ENCODE results near the gene TPH2.

TPH2 gene

DNA sequence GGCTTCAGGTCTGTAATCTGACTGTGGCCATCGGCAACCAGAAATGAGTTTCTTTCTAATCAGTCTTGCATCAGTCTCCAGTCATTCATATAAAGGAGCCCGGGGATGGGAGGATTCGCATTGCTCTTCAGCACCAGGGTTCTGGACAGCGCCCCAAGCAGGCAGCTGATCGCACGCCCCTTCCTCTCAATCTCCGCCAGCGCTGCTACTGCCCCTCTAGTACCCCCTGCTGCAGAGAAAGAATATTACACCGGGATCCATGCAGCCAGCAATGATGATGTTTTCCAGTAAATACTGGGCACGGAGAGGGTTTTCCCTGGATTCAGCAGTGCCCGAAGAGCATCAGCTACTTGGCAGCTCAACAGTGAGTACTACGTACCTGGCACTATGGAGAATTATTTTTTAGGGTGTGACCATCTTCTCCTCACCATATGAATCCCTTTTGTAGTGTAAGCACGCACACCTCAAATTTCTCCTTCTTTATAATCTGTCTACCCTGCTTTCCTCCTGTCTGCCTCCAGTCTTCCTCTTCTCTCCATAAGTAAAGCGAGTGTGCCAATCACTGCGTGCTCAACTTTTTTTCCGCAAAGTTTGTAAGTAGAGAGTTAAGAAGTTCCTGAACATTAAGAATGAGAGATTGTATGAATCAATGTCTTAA, at the start of gene TPH2:
TSS of gene TPH2 (plus strand) at position 118 of the 658 bp plus-strand sequence. CDS start at position 260, 142 bp downstream.
- DNase-seq: peak; percentile 43

DNA sequence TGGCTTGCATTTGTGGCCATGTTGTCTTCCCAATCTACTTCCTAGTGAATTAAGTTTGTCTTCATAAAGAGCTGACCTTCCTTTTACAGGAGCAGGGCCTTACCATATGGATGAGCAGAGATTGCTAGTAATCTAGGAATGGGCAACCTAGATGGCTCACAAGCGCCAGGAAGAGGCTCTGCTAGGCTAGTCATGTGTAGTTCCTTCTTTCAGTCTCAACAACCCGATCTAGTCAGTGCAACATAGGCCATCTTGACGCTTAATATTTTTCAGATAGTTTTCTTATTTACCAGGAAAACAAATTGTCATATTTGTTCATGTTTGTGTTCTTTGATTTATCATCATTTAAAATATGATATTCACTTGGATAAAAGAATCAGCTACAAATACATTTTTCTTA, 48.2 kb upstream of the TPH2 start:
- no peak for DNase-seq

DNA sequence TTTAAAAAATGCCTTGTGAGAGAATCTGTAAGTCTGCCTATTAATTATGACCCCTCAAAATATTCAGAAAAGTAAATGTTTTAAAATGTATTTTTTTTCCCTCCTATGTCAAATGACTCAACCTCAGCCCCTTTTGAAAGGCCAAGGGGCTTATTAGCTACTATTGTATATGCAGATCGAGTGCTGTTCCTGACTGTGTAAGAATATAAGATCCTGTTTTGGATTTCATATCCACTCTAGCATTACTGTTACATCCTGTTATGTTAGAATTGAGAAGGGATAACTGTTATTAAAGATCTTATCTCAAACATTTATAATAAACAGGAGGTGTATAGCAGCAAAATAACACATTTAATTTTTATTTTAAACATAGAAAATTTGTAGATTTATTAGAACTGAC, 46.6 kb upstream of the TPH2 start:
- no peak for DNase-seq

DNA sequence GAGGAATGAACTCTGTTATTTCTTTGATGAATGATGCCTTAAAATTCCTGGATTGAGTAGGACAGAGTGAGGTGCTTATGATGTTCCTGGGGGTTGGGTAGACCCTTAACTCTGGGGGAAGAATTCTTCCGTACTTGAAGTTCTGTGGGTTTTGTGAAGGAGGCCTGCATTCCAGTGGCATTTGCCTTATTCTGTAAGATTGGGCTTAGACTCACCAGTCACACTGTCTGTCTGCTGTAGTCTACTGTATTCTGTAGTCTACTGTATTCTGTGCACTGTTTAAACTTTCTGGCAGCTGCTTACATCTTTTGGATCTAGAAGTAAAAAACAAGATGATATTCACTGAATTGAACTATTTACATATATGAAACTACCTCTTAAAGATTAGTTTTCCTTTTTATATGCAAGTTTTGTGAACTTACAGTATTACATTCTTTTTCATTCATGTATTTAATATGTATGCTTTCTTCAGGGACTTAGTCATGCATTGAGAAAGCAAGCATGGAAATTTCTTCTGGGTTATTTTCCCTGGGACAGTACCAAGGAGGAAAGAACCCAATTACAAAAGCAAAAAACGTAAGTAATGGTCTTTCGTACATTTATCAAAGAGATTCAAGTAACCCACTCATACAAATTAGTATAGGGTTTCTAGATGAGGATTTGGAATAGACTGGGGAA, 42.3 kb upstream of the TPH2 start:
- DNase-seq: no peak

DNA sequence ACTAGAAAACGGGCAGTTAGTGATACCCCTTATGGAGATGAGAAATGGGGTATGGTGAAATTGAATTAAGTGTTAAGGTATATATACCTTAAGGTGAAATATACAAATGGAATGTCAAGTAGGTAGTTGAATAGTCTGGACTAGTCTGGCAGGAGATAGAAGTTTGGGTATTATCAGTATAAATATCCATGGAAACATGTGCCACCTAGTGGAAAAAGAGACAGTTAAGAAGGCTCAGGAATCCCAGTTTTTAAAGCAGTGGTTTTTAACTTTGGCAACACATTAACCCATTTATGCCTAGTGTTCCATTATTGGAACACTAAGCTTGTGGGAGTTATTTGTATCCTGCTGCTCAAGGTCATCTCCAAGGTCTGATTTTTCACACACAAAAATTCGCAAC, 38.6 kb upstream of the TPH2 start:
- no peak for DNase-seq

DNA sequence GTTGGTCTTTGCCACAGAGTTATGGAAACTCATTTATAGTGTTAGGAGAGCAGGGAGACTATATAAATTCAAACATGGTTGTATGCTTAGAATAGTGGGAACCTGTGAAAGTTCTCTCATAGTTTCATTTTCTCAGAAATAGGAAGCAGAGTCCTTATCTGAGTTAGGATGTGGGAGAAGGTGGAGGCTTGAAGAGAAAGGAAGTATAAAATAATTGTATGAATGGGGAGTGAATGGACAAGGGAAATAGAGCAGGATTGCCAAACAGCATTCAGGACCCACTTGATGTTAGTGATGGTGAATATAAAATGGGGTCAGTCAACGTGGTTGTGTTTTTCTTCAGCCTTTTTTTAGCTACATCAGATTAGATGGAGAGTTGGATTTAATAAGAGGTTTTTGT, 34.0 kb upstream of the TPH2 start:
- no peak for DNase-seq

DNA sequence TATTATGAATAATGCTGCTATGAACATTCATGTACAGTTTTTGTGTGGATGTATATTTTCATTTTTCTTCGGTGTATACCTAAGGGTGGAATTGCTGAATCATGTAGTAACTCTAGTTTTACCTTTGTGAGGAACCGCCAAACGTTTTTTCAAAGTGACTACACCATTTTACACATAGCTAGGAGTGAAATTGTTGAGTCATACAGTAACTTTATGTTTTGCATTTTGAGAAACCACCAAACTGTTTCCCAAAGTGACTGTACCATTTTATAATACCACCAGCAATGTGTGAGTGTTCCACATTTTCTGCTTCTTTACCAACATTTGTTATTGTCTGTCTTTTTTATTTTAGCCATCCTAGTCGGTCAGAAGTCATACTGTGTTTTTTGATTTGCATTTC, 3.1 kb upstream of the TPH2 start:
- no peak for DNase-seq

DNA sequence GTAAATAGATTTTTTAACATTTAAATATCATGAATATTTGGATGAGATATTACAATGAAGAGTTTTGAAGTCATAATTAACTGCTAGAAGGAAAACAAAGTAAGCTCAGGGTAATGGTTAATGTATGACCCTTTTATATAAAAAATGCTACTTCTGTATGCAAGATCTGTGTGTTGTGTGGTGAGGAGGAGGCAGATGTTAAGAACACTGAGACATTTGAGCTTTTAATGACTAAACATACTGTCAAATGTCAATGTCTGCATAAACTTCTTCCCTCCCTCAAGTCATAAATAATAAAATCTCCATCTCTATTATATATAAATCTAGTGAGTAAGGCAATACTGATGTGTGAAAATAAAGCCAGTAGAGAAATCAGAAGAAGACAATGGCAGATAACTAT, 1.4 kb downstream of the TPH2 start:
- DNase-seq: no peak

DNA sequence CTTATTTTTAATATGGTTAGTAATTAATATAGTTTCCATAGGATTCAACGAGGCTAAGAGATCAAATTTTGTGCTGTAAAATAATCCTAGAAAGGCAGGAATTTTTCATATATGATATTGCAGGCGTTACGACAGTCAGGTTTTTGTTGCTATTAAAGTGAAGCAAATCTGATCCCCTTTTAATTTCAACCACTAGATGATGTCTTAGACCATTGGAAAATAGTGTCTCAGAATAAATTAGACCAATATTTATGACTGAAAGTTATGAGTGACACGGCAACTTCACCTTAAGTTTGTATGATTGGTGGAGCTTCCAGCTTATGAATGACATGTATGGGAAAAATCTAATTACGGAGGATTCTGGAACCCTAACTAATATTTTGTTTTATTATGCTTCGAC, 2.5 kb downstream of the TPH2 start:
- DNase-seq: no peak

DNA sequence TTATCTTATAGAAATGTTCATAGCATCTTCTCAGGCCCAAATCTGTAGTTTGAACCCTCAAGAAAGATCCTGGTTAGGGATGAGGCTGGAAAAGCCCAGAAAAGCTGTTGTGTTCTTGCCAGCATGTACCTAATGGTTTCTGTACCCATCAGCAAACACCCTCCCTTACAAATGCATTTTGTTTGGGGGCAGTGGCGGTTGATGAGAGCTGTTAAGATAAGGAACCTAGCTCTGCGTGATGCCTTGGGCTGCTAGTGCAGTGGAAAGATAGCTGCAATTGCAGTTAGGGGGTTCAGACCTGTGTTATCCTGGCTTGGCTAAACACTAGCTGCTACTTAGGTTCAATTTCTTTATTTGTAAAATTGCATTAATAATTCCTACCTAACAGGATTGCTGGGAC, 3.6 kb downstream of the TPH2 start:
- DNase-seq: no peak

DNA sequence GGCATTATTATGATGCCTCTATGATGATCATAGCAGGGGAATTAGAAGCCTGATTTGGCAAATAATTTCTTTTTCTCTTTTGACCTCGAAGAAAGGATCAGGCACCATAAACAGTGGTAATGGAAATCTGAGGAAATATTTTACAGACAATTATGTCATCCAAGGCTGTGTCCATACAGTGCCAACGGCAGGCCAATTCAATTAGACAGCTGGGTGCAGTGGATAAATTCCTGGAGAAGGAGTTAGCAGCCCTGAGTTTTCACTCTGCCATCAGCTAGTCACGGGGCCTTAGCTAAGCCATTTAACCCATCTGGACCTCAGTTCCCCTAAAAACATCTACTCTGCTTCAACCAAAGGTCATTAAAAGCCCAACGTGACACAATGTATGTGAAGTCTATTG, 4.1 kb downstream of the TPH2 start:
- no peak for DNase-seq

DNA sequence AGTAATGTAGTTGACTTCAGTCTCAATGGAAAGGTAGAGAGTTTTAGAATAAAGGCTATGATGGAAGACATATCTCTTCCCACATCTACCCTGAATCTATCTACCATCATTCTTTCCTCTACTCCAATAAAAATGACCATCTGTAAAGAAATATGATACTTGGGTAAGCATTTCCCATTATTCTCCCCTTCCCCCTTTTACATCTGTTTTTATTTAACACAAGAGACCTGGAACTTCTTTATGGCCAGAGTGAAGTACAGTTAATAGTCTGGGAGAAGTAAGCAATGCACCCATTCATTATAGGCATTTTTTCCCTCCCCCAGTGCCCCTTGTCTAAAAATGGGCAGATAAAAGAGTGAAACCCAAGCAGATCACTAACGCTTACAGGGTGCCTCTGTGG, 6.5 kb downstream of the TPH2 start:
- no peak for DNase-seq

DNA sequence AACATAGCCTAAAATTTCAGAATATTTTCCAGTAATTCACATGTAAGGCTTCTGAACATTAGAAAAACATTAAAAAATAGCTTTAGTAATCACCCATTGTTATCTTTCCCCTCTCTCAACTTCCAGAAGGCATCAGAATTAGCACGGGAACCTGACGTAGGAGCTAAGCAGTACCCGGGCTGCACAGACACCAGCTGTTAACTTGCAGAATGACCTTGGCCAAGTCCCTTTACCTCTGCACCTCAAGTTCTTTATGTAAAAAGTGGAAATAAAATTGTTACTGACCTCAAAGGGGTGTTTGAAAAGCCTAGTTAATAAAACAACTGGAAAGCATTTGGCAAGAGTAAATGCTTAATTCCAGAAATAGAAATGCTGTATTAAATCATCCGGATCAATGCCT, 7.2 kb downstream of the TPH2 start:
- no peak for DNase-seq

DNA sequence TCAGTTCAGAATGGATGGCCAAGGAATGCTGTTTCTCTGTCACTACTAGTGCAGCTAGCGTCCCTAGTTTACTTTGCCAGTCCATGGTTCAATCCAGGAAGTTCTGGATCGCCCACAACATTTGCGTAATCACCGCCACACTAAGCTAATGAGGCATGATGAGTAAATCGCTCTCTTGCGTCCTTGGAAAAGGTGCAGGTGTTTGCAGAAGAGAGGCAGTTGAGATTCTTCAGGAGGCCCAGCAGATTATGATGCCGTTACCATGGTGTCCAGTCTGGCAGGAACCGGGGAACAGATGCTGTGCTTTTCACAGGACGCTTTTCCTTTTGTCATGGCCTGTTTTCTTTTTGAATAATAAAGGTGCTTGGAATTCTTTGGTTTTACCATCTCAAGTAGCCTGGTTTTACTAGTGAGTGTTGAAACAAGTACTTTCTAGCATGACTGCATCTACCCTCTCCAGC, 9.0 kb downstream of the TPH2 start:
- peak; percentile 97 for DNase-seq

DNA sequence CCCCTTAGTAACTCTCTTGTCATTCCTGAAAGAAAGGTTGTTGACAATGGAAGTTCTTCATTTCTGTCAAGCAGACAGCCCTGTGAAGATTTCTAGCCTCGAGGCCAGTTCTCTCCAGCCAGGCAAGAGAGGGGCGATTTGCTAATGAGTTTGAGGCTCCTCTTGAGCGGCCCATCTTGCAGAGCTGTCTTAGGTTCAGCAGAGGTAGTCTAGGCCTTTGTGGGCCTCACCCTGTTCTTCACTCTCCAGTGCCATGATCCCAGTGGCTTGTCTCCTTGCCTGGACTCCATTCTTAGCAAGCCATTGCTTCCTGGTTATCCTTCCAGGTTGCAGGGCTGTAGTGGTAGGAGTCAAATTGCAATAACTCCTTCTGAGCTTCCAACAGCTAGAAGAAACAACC, 9.7 kb downstream of the TPH2 start:
- DNase-seq: no peak

DNA sequence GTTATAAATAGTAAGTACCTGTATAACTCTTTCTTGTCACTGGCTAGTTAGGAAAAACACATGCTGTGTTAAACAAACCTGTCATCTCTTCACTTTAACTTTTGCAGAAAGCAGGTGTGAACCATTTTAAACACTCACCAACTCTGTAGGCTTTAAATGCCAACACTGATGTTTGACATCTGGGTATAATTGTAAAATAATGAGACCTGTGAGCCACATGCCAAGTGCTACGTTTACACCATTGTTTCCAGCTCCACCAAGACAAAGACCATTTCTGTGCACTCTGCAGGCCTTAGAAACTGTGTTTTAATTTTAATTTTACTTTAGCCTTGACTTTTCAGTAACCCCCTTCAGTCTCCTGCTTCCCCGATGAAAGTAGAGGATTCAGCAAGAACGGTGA, 11.0 kb downstream of the TPH2 start:
- DNase-seq: no peak

DNA sequence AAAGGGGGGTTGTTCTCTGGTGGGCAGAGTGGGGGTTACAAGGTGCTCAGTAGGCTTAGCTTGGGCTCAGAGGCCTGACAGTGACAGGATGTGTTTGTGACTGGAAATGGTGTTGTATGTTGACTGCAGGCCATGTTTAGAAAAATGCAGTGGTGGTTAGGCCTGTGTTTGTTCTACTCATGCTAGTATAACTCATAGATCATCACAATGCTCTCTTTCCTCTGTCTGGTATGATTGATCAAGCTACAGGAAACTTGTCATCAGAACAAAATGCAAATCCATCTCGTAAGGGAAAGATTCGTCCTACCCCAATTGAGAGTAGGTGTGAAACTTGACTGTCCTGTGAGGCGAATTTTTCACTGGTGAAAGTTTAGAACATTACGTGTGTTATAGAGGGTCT, 11.8 kb downstream of the TPH2 start:
- DNase-seq: no peak

DNA sequence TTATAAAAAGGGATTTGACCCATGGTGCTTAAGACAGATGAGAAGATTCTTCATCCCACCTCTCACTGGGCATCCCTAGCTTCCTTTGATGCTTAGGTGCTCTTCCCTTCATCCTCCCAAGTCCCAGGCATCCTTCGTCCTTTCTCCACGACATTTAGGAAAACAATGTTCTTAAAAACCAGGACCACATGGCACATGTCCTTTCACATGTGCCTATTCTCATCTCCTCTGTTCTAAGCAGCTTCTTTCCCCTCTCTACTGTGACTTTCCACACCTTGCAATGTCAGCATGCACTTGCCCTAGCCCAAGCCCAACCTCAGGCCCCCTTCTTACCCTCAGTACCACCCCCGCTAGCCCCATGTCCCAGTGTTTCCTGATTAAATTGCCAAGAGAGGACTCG, 12.2 kb downstream of the TPH2 start:
- no peak for DNase-seq

DNA sequence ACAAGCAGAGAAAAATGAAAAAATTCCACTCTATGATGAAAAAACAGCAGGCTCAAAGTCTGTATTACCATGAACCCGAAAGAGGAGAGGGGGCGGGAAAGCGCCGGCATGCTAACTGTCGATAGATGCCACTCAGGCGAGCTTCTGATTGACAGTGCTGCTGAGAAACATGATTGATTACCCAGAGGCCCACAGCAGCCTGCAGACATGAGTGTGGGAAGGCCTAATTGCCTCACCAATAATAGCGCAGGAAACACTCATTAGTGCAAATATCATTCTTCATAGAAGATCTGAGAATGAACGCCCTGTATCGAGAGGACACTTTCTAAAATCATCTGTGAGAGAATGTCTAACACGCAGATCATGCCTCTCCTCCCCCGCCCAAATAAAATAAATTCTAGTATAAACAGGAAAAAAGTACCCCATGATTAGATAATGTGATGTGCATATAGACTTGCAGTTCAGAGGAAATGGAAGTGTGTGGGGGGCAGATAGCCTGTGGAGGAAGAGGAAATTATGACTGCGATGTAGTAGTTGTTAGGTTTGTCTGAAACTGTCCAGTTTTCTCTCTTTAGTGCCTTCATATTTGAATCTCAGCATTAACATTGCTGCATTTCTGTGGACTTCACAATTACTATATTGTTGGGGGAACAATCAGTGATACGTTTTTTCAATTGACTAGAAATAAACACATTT, 15.6 kb downstream of the TPH2 start:
- DNase-seq: no peak

DNA sequence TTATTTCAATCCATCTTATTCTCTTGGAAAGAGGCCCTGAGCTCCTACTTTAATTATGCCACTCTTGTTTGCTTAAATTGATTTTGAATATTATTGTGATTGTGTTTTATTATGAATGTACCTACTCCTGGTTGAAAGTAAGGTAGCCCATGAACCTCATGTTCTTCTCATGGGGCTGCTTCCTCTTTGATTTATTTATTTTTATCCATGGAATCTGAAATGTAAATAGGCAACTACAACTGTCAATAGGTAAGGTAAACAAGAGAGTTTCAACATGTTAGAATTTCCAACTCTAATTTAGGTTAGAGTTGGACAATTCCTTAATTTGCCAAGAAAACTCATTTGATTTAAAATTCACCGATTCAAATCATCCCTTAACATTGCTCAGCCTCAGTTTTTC, 16.2 kb downstream of the TPH2 start:
- DNase-seq: no peak

DNA sequence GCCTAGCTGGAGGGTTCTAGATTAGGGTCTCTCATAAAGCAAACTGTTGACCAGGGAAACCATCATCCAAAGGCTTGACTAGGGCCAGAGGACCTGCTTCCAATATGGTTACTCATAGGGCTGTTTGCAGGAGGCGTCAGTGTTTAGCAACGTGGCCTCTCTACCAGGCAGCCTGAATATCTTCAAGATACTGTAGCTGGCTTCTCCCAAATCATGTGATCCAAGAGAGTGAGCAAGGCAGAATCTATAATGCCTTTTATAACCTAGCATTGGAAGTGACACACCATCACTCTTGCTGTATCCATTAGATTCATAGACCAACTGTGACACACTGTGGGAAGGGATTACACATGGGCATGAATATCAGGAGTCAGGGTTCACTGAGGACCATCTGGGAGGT, 17.3 kb downstream of the TPH2 start:
- DNase-seq: no peak

DNA sequence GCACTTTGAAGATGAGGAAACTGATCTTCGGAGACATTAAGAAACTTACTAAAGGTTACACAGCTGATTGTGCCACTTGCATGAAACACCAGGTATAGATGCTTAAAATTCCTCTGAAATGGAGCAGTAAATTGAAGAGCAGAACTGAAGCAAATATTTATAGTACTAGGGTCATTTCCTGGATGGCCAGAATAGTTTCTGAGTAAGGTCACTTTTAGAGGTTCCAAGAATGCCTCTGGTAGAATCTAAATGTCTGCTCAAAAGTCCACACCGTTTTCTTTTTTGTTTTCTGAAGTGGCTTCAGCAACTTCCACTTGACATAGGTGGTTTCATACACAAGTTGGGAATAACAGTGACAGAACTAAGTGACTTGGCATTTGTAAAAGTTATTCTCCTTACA, 19.4 kb downstream of the TPH2 start:
- DNase-seq: no peak

DNA sequence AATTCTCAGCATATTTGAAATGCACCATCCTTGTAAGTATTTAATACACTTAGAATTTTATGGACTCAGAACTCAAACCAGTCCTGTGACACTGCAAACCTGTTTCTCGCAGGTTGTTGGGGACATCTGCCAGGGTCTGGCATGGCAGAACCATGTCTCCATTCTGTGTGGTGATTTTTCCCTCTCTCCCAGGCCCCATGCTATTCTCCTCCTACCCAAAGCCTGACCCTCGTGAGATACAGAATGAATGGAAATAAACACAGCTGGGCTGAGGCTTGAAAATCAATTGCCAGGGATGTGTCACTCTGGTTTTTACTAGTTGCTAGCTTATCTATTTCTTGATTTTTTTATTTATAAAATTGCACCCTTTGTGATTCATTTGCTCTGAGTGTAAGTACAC, 19.8 kb downstream of the TPH2 start:
- peak; percentile 5 for DNase-seq

DNA sequence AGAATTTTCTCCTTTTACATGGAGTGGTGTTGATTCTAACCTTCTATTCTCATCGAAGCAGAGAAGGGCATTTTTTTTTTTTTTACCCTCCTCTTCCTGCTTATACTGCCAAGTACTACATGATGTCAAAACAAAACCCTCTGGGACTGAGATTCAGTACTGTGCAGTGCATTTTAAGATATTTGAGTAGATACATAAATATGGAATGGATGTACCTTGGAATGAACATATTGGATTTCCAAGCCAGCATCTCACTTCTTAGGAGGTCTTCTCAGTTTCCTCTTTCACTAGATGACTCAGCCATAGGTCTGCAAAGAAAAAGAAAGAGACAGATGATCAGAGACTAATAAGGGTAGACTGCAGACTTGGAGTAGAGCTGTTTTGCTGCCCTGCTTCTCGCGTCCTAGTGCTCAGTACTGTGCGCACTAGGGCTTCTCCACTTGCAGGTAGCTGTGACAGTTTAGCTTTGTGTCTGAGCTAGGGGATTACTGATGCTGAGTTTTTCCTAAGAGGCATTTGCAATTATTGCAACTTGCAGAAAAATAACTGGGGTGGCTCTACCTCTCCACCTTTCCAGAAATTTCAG, 20.4 kb downstream of the TPH2 start:
- DNase-seq: no peak

Measured in NCI-H345 (cell line).